SHP77 treated with DMSO at 0.1 percent for 48 hours (cell line): ENCODE results near the gene KANSL1.
"Not testable (repeated sequence)": the region's sequence is repeated elsewhere in the genome, so short reads cannot be mapped to it uniquely, and the experiment has no call there.

Experiments
- DNase-seq: peaks from one replicate; lab custom pipeline; 2025; lab: John Stamatoyannopoulos, UW

Gene KANSL1

GRCh38 chr17:46192189-46192438, 1.1 kb downstream of the KANSL1 start:
- DNase-seq: peak; percentile 59

GRCh38 chr17:46191322-46192188, 1.7 kb downstream of the KANSL1 start:
- peak; percentile 43 for DNase-seq

DNA sequence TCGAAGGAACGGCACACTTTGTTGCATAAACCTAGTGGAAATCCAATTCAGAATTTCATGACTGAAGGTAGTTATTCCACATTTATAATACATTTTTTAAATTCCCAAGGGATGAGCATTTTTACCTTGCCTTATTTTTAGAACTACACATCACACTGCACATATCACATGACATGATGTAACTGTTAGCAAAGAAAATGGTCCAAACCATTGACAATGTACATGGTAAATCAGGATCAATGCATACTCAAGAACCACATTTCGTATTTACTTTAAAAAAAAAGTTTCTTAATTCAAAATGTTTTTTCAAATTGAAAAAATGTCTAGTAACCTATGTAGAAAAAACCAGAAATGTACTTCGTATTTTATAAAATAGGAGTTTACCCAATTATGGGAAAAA, 2.5 kb downstream of the KANSL1 start:
- DNase-seq: no peak

GRCh38 chr17:46186827-46187235, 6.4 kb downstream of the KANSL1 start:
- not testable (repeated sequence) for DNase-seq

- DNase-seq: no peak
Measured at GRCh38 chr17:46184696-46185095, 8.5 kb downstream of the KANSL1 start.

GRCh38 chr17:46183383-46183782, 9.8 kb downstream of the KANSL1 start:
- not testable (repeated sequence) for DNase-seq

DNA sequence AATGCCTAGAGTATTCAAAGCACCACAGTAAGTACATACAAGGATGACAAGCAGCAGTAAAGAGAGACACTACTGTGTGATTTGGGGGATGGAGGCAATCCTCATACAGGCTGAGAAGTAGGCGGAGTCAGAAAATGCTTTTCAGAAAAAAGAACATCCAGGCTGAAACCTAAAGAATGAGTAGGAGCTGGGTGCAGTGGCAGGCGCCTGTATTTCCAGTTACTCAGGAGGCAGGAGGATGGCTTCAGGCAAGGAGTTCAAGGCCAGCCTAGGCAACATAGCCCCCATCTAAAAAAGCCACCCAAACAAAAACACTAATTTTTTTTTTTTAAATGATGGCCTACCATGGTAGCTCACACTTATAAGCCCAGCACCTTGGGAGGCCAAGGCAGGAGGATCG, 10.3 kb downstream of the KANSL1 start:
- DNase-seq: no peak

DNA sequence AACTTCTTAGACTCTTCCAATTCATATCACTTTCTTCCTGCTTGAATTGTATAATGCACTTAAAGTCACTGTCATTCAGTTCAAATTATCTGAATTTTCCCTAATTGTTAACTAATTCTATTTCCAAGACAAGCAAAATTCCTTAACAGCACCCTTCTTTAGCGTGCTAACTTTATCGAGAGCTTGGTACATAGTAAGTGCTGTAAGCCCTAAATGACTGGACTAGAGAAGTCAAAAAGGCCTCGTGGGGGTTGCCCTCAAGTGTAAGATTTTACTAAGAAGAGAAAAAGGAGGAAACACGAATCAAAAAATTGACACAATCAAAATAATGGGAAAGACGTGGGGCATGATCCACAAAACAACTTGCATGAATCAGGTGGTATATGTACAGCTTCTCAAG, 11.3 kb downstream of the KANSL1 start:
- no peak for DNase-seq

- not testable (repeated sequence) for DNase-seq
Measured at GRCh38 chr17:46181316-46181715, 11.9 kb downstream of the KANSL1 start.

DNA sequence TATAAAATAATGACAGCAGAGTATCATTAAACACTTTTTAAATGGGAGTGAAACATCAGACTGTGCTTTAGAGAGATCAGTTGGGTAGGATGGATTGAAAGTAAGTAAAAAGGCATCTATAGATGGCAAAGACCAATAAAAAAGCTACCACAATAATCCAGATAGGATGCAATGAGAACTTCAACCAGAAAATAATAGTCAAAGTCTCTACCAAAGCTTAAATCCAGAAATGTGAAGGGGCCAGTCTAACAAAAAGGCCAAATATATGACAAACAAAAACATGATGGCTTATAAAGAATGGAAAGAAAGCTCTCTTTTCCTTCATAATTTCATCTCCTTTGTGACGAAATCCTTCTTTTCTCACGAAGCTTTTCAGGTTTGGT, 12.3 kb downstream of the KANSL1 start:
- no peak for DNase-seq

DNA sequence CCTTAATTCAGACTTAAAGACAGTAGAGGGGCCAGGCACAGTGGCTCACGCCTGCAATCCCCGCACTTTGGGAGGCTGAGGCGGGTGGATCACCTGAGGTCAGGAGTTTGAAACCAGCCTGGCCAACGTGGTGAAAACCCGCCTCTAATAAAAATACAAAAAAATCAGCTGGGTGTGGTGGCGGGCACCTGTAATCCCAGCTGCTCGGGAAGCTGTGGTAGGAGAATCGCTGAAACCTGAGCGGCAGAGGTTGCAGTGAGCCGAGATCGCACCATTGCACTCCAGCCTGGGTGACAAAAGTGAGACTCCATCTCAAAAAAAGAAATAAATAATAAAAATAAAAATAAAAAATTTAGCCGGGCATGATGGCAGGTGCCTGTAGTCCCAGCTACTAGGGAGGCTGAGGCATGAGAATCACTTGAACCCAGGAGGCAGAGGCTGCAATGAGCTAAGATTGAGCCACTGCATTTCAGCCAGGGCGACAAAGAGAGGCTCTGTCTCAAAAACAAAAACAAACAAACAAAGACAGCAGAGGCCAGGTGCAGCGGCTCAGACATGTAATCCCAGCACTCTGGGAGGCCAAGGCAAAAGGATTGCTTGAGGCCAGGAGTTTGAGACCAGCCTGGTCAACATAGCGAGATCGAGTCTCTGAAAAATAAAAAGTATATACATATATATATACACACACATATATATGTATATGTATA, 12.9 kb downstream of the KANSL1 start:
- not testable (repeated sequence) for DNase-seq

GRCh38 chr17:46179375-46179999, 13.7 kb downstream of the KANSL1 start:
- DNase-seq: no peak

- no peak for DNase-seq
Measured at GRCh38 chr17:46178550-46179214, 14.5 kb downstream of the KANSL1 start.

GRCh38 chr17:46176975-46177374, 16.3 kb downstream of the KANSL1 start:
- no peak for DNase-seq

DNA sequence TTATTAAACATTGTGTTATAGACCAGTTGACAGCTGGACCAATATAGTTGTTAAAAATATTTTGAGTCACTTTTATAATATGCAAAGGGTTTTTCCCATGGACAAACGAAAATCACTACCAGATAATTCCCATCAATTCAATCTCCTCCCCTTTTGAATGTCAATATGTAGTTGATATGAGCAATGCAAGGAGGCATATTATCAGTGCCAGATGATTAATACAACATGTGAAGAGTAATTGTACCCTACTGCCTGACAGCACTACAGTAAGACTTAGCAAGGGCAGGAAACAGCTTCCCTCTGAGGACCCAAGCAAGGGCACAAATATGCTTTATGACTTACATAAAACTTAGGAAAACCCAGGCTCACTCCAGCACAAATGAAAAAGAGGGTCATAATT, 17.3 kb downstream of the KANSL1 start:
- no peak for DNase-seq

DNA sequence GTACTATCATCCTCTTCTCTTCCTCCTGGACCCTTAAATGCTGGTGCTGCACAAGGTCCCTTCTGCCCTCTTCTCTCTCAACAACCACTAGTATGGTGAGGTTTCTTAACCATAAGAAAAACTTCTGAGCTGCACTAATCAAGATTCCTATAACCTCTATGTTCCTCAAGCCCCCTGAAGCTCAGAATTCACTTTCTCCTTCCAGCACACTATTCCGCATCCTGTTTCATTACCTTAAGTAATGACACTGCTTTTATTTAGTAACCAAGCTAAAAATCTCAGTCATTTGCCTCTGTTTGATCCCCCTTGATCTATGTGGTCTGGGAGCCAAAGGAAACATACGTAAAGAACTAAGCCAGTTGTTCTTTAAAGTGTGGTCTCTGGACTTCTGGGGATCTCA, 20.1 kb downstream of the KANSL1 start:
- no peak for DNase-seq

DNA sequence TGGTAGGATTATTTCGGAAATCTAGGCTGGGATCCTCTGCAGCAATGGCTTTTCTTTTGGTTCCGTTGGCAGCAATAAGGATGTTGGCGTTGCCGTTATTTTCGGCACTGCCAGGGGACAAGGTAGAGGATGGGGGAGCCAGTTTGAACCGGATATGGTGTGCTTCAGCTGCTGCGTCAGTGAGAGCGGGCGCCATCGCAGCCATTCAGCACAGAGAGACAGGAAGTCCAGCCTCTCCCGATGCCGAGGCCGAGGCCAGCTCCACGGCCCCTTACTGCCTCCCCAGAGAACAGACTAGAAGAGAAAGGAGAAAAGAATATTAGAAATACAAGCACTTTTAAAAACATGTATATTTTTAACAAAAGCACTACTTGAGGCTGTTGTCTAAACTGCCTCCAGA, 21.3 kb downstream of the KANSL1 start:
- no peak for DNase-seq

GRCh38 chr17:46170639-46171429, 22.4 kb downstream of the KANSL1 start:
- DNase-seq: no peak

GRCh38 chr17:46169913-46170638, 23.2 kb downstream of the KANSL1 start:
- no peak for DNase-seq

DNA sequence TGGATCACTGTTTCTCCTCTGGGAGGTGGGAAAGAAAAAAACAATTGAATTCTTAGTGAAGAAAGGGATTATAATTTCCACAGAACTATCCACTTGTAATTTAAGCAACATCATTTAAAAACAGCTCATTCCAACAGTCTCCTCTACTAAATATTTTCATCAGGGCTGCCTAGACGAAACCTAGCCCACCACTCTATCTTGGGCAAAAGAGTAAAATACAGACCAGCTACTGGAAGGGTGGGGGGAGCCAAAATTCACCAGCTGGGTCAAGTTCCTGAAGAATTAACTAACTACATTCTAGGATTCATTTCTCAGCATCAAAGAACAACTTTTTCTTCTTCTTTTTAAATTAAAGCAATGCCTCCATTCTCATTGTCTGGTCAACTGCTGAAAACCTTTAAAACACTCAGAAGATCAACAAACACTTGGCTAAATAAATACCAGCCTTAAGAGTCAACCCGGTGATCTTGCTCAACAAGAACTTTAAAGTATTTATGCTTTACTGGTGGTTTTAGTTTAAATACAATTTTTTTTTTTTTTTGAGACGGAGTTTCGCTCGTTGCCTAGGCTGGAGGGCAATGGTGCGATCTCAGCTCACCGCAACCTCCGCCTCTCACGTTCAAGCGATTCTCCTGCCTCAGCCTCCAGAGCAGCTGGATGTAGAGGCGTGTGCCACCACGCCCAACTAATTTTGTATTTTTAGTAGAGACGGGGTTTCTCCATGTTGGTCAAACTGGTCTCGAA, 25.2 kb downstream of the KANSL1 start:
- DNase-seq: no peak
